CD1c-positive myeloid dendritic cell (primary cell): Measurements from ENCODE around the gene PTCH2.

Source experiments
- DNase-seq: peaks from one replicate; pipeline ENCODE4 v3.0.0-alpha.2; 2016; ENCODE audit errors: extremely low spot score

Gene PTCH2

GRCh38 chr1:44842862-44843655 lies at the start of gene PTCH2:
Gene PTCH2, minus strand, starts transcription at chr1:44843253. Its CDS starts 321 bp downstream, at chr1:44842932.
- peak; percentile 33 for DNase-seq

- no peak for DNase-seq
These were observed 47.0 kb upstream of the PTCH2 start for GRCh38 chr1:44890007-44890406.

GRCh38 chr1:44885406-44885805 lies 42.4 kb upstream of the PTCH2 start:
- DNase-seq, result no peak

GRCh38 chr1:44884746-44885145 lies 41.7 kb upstream of the PTCH2 start:
- DNase-seq, result no peak

- DNase-seq, result no peak
These were observed 38.1 kb upstream of the PTCH2 start for GRCh38 chr1:44881011-44881632.

GRCh38 chr1:44874155-44874554 lies 31.1 kb upstream of the PTCH2 start:
- no peak for DNase-seq

GRCh38 chr1:44870096-44870495 lies 27.0 kb upstream of the PTCH2 start:
- DNase-seq, result no peak

GRCh38 chr1:44867801-44868200 lies 24.7 kb upstream of the PTCH2 start:
- DNase-seq, result no peak

- no peak for DNase-seq
These were observed 19.9 kb upstream of the PTCH2 start for GRCh38 chr1:44862829-44863401.

- peak; percentile 29 for DNase-seq
These were observed 17.9 kb upstream of the PTCH2 start for GRCh38 chr1:44860891-44861425.

- DNase-seq, result peak; percentile 26
These were observed 17.3 kb upstream of the PTCH2 start for GRCh38 chr1:44860331-44860730.

- no peak for DNase-seq
These were observed 14.4 kb upstream of the PTCH2 start for GRCh38 chr1:44857446-44857845.

- no peak for DNase-seq
These were observed 12.7 kb upstream of the PTCH2 start for GRCh38 chr1:44855742-44856141.

GRCh38 chr1:44854970-44855369 lies 11.9 kb upstream of the PTCH2 start:
- DNase-seq, result no peak

GRCh38 chr1:44853201-44853600 lies 10.1 kb upstream of the PTCH2 start:
- DNase-seq, result no peak

GRCh38 chr1:44851308-44851707 lies 8.3 kb upstream of the PTCH2 start:
- DNase-seq, result no peak

- DNase-seq, result no peak
These were observed 6.6 kb upstream of the PTCH2 start for GRCh38 chr1:44849575-44850132.

- DNase-seq, result no peak
These were observed 5.6 kb upstream of the PTCH2 start for GRCh38 chr1:44848456-44849181.

GRCh38 chr1:44847845-44848244 lies 4.8 kb upstream of the PTCH2 start:
- no peak for DNase-seq

- DNase-seq, result no peak
These were observed 3.9 kb upstream of the PTCH2 start for GRCh38 chr1:44846985-44847384.

GRCh38 chr1:44842486-44842861 lies 579 bp downstream of the PTCH2 start:
- no peak for DNase-seq

GRCh38 chr1:44839576-44839975 lies 3.5 kb downstream of the PTCH2 start:
- DNase-seq, result no peak
